ENCODE measurements around the gene PTPRM. TPM values are rescaled to one million over a fixed set of nuclear protein-coding genes. Genes with fewer than 3 reads are reported as not detected.

The PTPRM gene
- total and polyA plus RNA-seq, 2 of the 4 experiments (the other 2 are of a cell fraction), result 28.3 to 51.2 TPM

- Histone ChIP-seq H3K4me1 (ENCODE audit: control insufficient read depth, insufficient read depth, low read length) (peaks cover 3% of the 10 kb centered on the region), H3K9me1 (ENCODE audit: insufficient read depth, low read length) (peaks cover 6% of the 10 kb centered on the region; the same call in 1 of the 2 replicates), H3K27ac (ENCODE audit: insufficient read depth, low read length) (no peak overlapping the region), H2AK5ac (ENCODE audit: low read depth, low read length) (no peak overlapping the region), H2BK20ac (ENCODE audit: low read depth, low read length) (no peak overlapping the region), H2BK120ac (ENCODE audit: low read depth, low read length) (no peak overlapping the region), H3K4me3 (ENCODE audit: insufficient read depth, low read depth, low read length) (no peak overlapping the region), H3K27me3 (ENCODE audit: control insufficient read depth, insufficient read depth, low read length) (no peaks in the 10 kb centered on the region), H2AK9ac (replicated peaks; ENCODE audit: low read depth, low read length, poor library complexity) (no peak overlapping the region), H4K20me1 (ENCODE audit: insufficient read depth, low read length) (no peaks in the 10 kb centered on the region), H3K4me2 (ENCODE audit: low read depth, low read length) (no peak overlapping the region), H2AFZ (replicated peaks; ENCODE audit: low read length, poor library complexity) (no peak overlapping the region), H4K91ac (ENCODE audit: insufficient read depth, low read depth, low read length) (no peak overlapping the region), H3K23ac (ENCODE audit: low read depth, low read length) (no peak overlapping the region), H4K8ac (ENCODE audit: low read depth in 2 of 2, low read length in 2 of 2) (no peak overlapping the region), H3K9ac (ENCODE audit: low read depth, low read length) (no peak overlapping the region), H4K5ac (ENCODE audit: low read depth, low read length) (no peak overlapping the region), H2BK5ac (ENCODE audit: low read depth, low read length, poor library complexity, severe bottlenecking) (no peak overlapping the region), H3K36me3 (ENCODE audit: control insufficient read depth, insufficient read depth, low read length) (0 out of 2 replicates have a peak, but pooled peaks cover 2% of the 10 kb centered on the region), H3K14ac (replicated peaks; ENCODE audit: low read depth, low read length) (no peak overlapping the region), H3K4ac (ENCODE audit: low read depth, low read length) (no peak overlapping the region), H3K56ac (ENCODE audit: extremely low read depth, insufficient read depth, low read length) (no peak overlapping the region), H3K79me1 (ENCODE audit: low read depth in 1 of 2, low read length in 2 of 2) (no peaks in the 10 kb centered on the region), H2BK15ac (ENCODE audit: low read depth, low read length) (no peak overlapping the region), H3K18ac (ENCODE audit: low read depth, low read length) (no peak overlapping the region), H3K9me3 (ENCODE audit: control insufficient read depth, insufficient read depth, low read length) (no peaks in the 10 kb centered on the region)
- DNase-seq (no peak), ATAC-seq (ENCODE audit: low read depth) (no peak)
- TF ChIP-seq MAZ (IDR thresholded peaks at IDR 0.05; ENCODE audit: borderline replicate concordance, low read depth, low read length), result no peak
- no peak for TF ChIP-seq ELK1 (IDR thresholded peaks at IDR 0.05; ENCODE audit: borderline replicate concordance, low read depth, low read length)
- in situ Hi-C loops (cut with MboI; ENCODE audit: low sequenced_read_pairs), result no loop called here
- ChIA-PET POLR2A (ENCODE audit: unreplicated experiment) (no interaction called here), CTCF (interaction anchor here (0.8 kb wide), 1 partner anchor 15 kb away, joined by 3 read pairs; no protein-coding TSS in a partner anchor)
- no TSS peak for BruUV-seq (replicated peaks)
- dilution Hi-C loops (cut with HindIII; ENCODE audit: low sequenced_read_pairs, unreplicated experiment), result no loop called here
- intact Hi-C loops (cut with micrococcal nuclease), result no loop called here
- WGBS, 2 experiments (ENCODE audit: extremely low coverage in 2 of 2, insufficient read length in 1 of 2), result 100% methylated on average over 2 of the region's 3 CpGs; no CpG with 5 or more reads in 1 of the 2 experiments
These were observed 757.4 kb downstream of the PTPRM start for GRCh38 chr18:8324343-8325065.
